Fibroblast of villous mesenchyme (primary cell): ENCODE results near the gene ADCY5. TPM values are rescaled to one million over a fixed set of nuclear protein-coding genes. Genes with fewer than 3 reads are reported as not detected.
"Not testable (repeated sequence)": the region's sequence is repeated elsewhere in the genome, so short reads cannot be mapped to it uniquely, and the experiment has no call there.

ENCODE experiments used
- DNase-seq: peaks from one replicate; pipeline ENCODE4 v3.0.0-alpha.2; 2010; ENCODE audit warnings: low read depth
- H3K4me3 ChIP-seq: 2 replicates; pipeline ENCODE4 v1.5.1; 2011; ENCODE audit warnings: low read depth, mild to moderate bottlenecking, low read length
- CTCF ChIP-seq: IDR thresholded peaks from 2 replicates; pipeline ENCODE4 v1.5.1; 2012; ENCODE audit warnings: low read depth, mild to moderate bottlenecking, low read length; ENCODE audit not compliant: insufficient read depth
- total RNA-seq: library from RNA; depleted of rRNA; stranded (reverse); fragments of >200 nt; gene quantifications from 2 replicates; pipeline ENCODE4 v1.2.3, GENCODE V29; 2012

Gene ADCY5
- total RNA-seq, 1 donor: 0.43 TPM

GRCh38 chr3:123256256-123256655, 192.6 kb downstream of the ADCY5 start:
- no peak for TF ChIP-seq CTCF
- no peak overlapping the region for H3K4me3 ChIP-seq
- DNase-seq: no peak

GRCh38 chr3:123246866-123247265, 202.0 kb downstream of the ADCY5 start:
- no peak overlapping the region for H3K4me3 ChIP-seq
- no peak for DNase-seq
- TF ChIP-seq CTCF: no peak

- TF ChIP-seq CTCF: no peak
- DNase-seq: no peak
- H3K4me3 ChIP-seq: no peak overlapping the region
Observed at GRCh38 chr3:123244128-123244527, 204.8 kb downstream of the ADCY5 start.

- DNase-seq: no peak
- no peak for TF ChIP-seq CTCF
- no peak overlapping the region for H3K4me3 ChIP-seq
Observed at GRCh38 chr3:123239756-123240155, 209.1 kb downstream of the ADCY5 start.

GRCh38 chr3:123239186-123239585, 209.7 kb downstream of the ADCY5 start:
- not testable (repeated sequence) for DNase-seq, H3K4me3 ChIP-seq

- no peak overlapping the region for H3K4me3 ChIP-seq
- DNase-seq: no peak
- TF ChIP-seq CTCF: no peak
Observed at GRCh38 chr3:123236902-123237301, 212.0 kb downstream of the ADCY5 start.

Other genes starting within 250 kb of the ADCY5 start
- 23.5 and 41.9 TPM in 2 replicates for gene SEC22A, start 247.1 kb downstream of the ADCY5 start, total RNA-seq
- gene HACD2, start 136.0 kb upstream of the ADCY5 start, total RNA-seq: 19.3 and 51.8 TPM in 2 replicates